Pons (tissue), 1 donor: Measurements from ENCODE around the gene RNF41.

Experiments used
- DNase-seq: peaks from one replicate; pipeline ENCODE4 v3.0.0-alpha.2; 2016; ENCODE audit warnings: low spot score

The RNF41 gene

GRCh38 chr12:56152756-56153677, 68.7 kb downstream of the RNF41 start:
- no peak for DNase-seq
